Medulla oblongata (tissue), 1 donor: ENCODE results near the gene SNN.

Experiments
- DNase-seq: peaks from one replicate; pipeline ENCODE4 v3.0.0-alpha.2; 2015; ENCODE audit errors: extremely low spot score

SNN gene

DNA sequence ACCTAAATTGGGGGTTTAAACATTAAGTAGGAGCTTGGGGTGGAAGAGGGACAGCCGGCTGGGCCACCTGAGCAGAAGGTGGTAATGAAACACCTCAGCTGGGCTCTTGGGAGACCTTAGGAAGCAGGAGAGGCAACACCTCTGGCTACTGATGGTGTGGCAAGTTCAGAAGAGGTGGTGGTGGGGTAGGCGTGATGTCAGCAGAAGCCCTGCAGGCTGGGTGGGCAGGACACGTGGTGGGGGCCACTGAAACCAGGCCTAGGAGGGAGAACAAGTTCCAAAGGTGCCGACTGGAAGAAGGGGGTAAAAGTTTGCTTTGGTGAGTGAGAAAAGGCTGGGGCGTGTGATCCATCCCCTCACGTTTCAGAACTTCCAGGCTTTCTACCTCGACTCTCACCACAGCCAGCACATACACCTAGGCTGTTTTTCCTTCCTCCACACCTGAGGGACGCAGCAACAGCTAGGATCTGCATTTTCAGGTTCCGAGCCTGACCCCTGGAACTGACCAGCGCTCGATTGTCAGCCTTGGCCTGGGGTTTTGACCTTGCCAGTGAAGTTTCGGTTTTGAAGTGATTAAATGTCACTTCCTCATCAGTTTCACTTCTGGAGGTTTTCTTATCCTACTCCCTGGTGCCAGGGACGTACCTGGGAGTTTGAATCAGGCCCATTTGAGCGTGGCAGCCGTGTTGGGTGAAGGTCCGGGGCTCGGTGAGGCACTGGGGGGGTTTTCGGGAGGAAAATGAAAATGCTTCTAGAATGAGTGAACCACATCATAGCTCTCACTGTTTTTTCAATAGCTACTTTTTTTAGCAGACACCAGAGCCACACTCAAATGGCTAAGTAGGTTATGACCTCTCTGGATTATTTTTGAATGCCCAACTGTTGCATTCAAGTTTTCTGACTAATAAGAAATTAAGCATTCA lies 10.0 kb downstream of the SNN start:
- DNase-seq, result peak; percentile 35

DNA sequence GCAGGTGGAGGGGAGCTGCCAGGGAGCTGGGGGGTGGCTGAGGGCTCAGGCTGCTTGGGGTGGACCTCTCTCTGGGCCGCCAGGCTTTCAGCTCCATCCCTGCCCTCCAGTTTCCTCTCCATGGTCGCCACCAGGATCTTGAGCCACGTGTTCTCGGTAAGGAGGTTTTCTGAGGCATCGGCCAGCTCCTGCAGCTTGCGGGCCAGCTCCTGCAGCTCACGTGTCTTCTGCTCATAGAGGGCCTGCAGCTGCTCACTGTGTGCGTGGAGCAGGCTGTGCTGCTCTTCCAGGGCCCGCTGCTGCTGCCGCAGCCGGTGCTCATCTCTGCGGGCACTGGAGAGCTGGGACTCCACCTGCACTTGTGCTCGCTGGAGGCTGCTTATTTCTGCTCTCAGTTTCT lies 11.0 kb downstream of the SNN start:
- peak; percentile 41 for DNase-seq

DNA sequence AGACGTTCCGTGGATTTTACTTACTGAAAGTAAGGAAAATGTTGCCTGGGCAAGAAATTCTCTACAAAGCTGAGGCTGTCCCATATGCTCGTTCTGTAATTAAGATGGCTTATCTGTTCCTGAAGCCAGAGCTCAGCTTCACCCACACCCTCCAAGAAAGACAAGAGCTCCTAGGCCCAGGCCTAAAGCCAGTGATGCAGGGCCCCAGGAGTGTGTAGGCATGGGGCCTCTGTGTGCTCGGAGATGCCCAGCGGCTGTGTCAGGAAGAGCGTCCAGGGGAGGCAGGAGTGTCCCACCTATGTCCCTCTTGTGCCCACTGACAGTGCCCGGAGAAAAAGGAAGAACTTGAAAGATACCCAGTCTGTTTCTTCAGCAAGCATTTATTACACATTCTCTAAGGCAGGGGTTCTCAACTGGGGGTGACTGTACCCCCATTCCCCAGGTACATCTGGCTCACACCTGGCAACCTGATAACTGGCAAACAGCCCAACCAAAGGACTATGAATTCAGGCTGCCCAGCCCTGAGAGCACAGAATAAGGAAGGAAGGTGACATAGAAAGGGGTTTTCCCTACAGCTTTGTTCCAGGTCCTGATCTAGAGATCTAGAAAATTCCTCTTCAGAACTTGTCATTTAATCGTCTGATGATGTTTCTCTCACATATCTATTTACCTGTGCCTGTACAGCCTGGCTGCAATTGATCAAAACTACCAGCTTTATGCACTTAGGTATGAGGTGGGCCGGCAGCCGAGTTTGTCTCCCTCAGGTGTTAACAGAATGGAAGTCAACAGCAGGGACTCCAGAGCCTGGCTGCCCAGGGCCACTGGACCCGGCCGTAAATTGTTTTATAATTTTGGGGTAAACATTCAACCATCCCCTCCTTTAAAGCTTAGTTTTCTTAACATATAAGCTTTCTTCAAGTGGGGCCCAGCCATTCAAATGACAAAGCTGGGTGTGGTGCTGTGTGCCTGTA lies 12.0 kb downstream of the SNN start:
- no peak for DNase-seq

DNA sequence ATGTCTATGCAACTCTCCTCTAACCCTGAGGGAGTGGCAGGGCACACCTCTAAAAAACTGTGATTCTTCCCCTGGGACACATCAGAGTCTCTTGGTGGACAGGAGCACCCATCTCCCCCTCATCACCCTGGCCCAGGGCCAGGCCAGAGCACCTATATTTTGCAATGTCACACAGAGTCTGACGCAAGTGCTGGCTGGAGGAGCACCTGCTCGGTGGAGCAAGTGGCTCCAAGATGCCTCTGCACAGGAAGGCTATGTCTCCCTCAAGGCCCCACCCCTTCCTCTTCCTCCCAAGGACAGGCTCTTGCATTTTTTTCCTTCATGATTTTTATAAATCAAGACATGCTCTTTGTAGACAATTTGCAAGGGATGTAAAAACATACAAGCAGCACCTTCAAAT lies 13.3 kb downstream of the SNN start:
- DNase-seq, result no peak

DNA sequence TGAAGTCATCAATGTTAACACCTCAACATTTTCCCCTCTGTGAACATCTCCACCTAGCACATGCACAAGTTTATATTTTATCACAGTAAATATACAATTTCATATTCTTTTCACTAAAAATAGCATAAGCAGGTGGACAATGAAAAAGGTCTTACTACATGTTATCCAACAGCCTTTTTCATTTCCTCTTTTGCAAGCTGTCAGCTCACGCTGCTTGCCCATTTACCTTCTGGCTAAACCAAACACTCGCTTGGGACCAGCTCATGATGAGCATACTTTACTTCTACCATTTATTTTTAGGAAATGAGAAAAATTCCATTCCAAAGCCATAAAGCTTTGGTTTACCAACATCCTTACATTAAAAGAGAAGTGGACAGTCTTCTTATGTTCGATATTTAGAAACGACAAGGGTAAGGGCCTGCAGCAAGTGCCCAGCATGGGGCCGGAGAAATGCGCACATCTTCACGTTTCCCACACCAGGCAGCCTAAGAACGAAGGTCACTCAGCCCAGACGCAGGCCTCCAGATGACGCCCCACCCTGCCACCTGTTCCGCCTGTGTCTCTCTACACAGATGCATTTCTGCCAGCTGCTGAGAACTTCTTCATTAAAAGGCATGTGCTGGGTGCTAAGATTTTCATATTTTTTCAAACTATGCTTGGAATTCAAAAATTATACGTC lies 13.9 kb downstream of the SNN start:
- no peak for DNase-seq

DNA sequence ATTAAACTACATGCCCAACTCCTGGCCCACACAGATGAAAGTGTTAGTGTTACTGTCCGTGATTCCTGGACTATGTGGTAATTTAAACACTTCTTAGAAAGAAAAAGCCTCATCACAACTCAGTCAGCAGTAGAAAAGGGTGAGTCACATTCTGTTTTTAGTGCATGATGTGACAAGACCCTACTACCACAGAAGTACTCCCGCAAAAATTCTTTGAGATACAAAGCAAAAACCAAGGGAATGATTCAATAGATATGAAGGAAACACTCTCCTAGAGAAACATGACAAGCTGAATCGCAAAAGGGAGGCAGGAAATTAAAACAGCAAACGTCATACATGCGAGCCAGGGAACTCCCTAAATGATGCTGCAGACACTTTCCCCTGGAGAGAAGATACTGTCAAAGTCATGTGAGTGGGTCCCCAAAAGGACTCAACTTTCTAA lies 14.4 kb downstream of the SNN start:
- no peak for DNase-seq

DNA sequence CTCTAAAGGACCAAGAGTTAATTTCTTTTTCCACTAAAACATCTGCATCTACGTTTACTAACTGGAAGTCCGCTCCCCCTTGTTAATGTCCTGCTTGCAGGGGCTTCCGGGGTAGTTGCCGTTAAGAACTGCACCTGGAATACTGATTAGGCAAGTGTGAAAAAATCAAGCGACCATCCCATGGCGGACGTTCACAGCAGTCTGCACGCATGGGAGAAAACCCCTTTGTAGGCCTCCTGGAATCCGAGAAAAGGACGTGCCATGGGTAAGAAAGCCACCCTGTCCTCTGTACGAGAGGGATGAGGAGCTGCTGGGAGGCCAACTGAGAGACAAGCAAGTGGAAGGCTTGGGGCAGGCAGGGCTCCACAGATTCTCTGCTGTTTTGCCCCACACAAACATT lies 14.9 kb downstream of the SNN start:
- DNase-seq, result no peak

DNA sequence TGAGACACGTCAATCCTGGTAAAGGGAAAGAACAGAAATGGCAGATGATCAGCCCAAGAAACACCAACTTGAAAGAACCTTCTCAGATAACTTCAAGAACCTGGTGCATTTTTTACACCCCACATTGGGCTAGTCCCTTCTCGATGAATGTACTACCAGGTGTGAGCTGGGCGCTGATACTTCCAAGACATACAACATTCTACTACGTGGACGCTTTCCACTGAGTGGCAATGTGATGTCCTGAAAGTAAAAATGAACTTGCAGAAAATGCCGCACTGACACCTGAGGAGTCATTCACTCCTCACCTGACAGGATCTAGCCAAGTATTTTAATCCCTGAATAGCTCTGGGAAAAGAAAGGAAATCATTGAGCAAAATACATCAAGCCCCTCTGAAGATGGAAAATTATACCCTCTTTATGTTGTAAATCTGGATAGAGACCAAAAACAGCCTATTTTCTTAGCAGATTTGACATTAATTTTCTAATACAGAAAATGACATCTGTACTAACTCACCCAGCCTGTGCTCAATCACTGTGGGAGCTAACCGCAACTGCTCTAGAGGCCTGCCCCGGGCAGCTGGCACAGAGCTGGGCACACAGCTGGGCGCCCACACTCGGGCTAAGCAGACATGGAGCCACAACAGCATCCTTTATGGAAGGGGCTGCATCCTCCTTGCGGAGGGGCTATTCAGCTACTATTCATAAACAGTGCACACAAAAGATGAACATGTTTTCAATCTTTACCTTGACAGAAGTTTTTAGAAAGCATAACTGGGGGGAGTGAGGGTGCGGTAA lies 16.2 kb downstream of the SNN start:
- no peak for DNase-seq

DNA sequence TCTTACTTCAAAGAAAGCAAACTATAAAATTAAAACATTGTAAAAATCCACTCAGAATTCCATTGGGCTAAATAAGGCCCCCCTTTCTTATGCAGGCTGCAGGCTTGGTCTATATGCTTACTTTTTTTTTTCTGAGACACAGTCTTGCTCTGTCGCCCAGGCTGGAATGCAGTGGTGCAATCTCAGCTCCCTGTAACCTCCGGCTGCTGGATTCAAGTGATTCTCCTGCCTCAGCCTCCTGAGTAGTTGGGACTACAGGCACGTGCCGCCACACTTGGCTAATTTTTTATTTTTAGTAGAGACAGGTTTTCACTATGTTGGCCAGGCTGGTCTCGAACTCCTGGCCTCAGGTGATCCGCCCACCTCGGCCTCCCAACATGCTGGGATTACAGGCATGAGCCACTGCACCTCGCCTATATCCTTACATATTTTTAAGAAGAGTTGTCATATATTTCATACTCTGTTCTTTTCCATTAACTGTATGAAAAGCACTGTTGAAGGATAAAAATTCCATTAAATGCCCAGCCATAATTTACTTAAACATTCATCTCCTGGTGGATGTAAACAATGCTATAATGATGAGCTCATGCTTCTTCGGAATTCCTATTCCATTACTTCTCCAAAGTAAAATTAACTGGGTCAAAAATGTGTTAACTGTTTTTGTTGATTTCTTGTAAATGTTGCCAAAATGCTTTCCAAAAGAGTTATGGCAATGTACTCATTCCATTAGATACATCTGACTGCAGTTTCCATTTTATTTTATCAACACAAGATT lies 17.8 kb downstream of the SNN start:
- no peak for DNase-seq

DNA sequence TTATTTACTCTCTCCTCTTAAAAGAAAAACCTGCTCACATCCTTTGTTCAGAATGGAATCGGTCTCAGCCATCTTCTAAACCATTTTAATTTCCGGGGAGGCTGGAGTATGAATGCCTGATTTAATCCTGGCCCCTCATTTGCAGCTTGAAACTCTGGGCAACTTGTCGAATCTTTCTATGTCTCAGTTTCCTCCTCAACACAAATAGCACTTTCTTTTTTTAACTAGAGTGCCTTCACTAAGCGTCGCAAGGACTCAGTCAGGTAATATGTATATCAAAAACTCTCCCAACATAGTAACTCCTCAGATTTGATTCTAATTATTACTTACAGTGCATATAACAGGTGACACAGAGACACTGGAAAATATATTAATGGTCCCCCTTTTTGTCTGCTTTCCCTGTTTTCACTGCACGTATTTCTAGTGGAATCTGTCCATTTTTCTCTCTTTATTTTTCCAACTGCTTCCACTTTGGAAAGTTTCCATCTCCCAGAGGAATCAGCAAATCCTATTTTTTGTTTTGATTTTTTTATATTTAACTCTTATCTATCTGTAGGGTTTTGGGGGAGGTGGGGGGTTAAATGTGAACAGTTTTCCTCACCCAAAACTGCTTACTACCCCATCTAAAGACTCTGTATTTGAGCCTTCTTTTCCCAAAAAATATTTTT lies 18.6 kb downstream of the SNN start:
- no peak for DNase-seq

DNA sequence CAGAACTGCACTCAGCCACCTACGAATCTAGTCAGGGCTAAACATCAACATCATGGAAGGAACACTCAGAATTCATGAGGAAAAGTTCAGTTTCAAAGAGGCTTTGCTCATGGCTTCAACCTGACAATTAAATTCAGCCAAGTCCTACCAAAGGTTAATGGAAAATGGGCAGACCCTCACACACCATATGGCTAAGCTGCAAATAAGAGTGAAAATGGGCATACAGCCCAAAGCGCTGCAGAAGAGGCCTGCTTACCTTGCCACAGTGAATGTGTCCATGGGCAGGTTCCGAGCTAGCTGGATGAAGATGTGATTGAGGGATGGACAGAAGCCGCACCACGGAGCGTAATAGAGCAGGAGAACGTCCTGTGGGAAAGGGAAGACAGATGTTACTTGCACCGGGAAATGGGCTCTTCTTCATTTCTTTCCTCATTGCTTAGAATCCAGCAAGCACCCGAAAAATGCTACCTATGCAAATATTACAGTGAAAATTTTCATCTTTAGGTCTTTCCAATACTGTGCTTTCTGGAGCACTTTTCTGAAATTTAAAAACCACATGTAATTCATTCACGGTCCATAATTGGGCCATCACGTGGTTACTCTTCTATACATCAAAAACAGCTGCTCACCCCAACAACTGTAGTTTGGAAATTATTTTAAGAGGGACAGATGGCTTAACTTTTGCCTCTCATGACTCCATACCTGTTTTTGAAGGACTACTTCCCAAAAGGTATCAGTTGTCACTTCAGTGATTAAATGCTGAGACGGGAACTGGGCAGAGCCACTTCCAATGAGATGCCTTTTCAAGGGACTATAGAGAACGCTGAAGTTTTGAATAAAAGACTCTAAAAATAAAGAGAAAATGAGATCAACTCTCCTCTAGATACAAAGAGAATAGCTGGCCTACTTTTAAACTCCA lies 19.6 kb downstream of the SNN start:
- no peak for DNase-seq

DNA sequence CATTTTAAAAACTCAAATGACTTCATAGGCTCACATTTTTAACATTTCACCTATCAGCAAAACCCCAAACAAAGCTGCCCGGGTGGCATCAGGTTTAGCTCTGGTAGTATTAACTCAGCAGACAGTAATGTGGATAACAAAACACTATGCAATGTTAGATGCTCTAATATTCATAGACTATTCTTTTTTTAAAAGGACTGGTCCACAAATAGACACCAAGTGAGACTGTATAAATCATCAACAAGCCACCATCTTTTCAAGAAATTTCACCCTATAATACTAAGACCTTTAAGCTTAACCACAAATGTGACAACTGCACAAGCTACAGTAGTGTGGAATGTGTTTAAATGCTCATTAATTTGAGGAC lies 20.2 kb downstream of the SNN start:
- no peak for DNase-seq

DNA sequence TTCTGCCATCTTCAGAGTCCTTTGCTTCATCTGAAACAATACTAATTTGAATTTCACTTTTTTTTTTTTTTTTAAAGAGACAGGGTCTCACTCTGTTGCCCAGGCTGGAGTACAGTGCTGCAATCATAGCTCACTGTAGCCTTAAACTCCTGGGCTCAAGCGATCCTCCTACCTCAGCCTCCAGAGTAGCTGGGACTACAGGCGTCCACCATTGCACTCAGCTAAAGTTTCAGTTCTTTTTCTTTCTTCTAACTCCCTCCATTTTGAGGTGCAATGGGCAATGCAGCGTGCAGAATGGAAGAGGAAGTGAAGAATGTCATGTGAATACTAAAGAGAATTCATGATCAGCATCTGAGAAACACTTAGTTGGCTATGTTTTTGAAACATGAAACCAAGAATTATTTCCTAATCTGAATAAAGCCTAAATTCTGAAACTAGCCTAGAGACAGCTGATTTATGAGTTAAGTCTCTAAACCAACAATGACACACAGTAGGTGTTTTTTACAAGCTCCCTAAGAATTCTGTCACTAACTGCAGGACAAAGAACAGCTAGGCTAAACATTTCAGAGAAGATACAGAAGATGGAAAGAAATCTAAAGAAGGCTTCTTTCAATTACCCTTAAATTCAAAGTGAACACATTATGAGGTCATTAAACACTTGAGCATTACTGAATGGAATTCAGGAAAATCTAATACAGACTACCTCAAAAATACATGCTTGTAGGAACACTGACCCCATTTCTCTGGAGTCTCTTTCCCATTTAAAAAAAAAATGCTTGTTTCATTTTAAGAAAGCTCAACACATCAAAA lies 21.0 kb downstream of the SNN start:
- peak; percentile 67 for DNase-seq

DNA sequence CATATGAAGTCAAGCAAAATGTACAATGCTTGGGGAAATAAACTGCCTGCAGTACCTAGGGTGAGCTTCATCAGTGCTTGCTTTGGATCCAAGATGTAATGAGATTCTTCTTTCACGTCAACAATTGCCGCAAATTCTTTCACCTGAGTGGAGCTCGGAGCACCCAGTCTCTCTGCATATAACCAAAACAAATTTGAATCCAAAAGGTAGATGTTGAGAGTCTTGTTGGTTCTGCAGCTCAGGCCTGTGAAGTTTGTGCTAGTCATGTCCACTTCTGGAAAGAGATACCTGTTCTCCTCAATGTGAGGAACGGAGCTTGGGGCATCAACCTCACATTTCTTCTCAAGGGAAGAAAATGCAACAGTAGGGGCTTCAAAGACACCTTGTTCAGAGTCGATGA lies 23.0 kb downstream of the SNN start:
- no peak for DNase-seq

DNA sequence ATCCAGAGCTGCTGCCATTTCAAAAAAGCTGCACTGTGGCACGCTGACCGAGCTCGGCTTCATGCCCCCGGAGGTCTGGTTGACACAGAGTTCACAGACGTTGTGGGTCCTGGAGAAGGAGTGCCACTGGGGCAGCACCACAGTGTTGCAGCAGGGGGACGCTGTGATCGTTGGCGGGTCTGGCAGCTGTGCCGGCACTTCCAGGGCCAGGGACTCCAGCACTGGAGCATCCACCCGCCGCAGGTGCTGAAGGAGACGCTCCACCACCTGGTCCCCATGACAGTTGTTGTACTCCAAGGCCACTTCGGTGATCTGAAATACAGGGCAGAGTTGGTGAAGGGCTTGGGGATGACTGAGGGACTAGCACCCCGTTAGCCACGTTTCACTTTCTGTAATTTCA lies 23.5 kb downstream of the SNN start:
- no peak for DNase-seq

DNA sequence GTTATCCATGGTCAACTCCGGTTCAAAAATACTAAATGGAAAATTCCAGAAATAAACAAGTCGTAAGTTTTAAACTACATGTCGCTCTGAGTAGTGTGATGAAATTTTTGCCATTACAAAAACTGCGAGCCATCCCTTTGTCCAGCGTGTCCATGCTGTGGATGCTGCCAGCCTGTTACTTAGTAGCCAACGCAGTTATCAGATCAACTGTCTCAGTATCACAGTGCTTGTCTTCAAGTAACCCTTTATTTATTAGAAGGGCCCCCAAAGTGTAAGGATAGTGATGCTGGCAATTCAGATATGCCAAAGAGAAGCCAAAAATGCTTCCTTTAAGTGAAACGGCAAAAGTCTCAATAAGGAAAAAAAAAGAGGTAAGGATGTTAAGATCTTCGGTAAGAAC lies 23.9 kb downstream of the SNN start:
- no peak for DNase-seq

DNA sequence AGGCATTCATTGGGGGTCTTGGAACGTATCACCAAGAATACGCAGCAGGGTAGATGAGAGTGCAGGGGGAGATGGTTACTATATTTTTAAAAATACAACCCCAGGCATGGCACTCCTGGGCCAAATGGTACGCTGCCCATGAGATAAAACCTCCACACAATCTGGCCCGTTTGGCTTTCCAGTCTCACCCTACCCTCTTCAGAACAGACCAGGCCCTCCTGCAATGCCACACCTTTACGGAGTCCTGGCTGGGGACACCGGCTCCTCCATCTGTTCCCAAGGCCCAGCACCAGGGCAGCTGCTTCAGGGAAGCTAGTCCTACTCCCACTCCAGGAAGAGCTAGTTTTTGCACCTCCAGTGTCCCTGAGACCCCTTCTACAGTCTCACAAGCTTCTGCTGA lies 24.4 kb downstream of the SNN start:
- DNase-seq, result no peak
